Uterus (tissue), 4 donors: ENCODE results near the gene SPOCK1. TPM values are rescaled to one million over a fixed set of nuclear protein-coding genes. Genes with fewer than 3 reads are reported as not detected.

Experiments used
- DNase-seq, 2 donors: peaks; one replicate each; pipeline ENCODE4 v3.0.0-alpha.2; 2019 to 2020
- H3K27ac ChIP-seq, 2 donors: fragments of 200-600 bp; sonication (generic); 1 replicate in 1 of 2; 2 replicates in 1 of 2; pipeline ENCODE4 v1.5.1; 2016 to 2018
- H3K27me3 ChIP-seq, 2 donors: fragments of 200-600 bp; sonication (generic); one replicate each; pipeline ENCODE4 v1.5.1; 2018 to 2019; ENCODE audit warnings: control low read depth in 1 of 2
- H3K36me3 ChIP-seq, 2 donors: fragments of 200-600 bp; sonication (generic); one replicate each; pipeline ENCODE4 v1.5.1; 2019; ENCODE audit warnings: control low read depth in 1 of 2
- H3K4me1 ChIP-seq, 2 donors: fragments of 200-600 bp; sonication (generic); one replicate each; pipeline ENCODE4 v1.5.1; 2018 to 2019; ENCODE audit warnings: control low read depth in 1 of 2
- H3K4me3 ChIP-seq, 2 donors: fragments of 200-600 bp; sonication (generic); 1 replicate in 1 of 2; 2 replicates in 1 of 2; pipeline ENCODE4 v1.5.1; 2018 to 2019; ENCODE audit warnings: mild to moderate bottlenecking in 1 of 2
- H3K9me3 ChIP-seq, 2 donors: fragments of 200-600 bp; sonication (generic); one replicate each; pipeline ENCODE4 v1.5.1; 2019; ENCODE audit warnings: control low read depth in 1 of 2
- POLR2A ChIP-seq, 2 donors: fragments of 450-650 bp; IDR thresholded peaks; one replicate each; pipeline ENCODE4 v1.6.1; 2016; ENCODE audit warnings: antibody characterized with exemption in 2 of 2, mild to moderate bottlenecking in 1 of 2, moderate library complexity in 1 of 2
- intact Hi-C: fragments of 100-400 bp; cut with DNase I; formaldehyde crosslinking; loops from one replicate; pipeline ENCODE4 v1.15.1; 2023; ENCODE audit warnings: low total_unique reads
- total RNA-seq, 4 donors: library from RNA; depleted of rRNA in 3 of 4; stranded (reverse); fragments of >200 nt in 3 of 4; gene quantifications; one replicate each; pipeline versions ENCODE4 v1.1.0 to v1.2.4, GENCODE V29; 2014 to 2023
- TF ChIP-seq, protein P1 (sequence below), 4 experiments: fragments of 200-600 bp in 2 of 4; fragments of 450-650 bp in 2 of 4; sonication (generic) in 2 of 4; IDR thresholded peaks; one replicate each; pipeline ENCODE4 v1.5.1; 2016 to 2019; ENCODE audit warnings: antibody characterized with exemption in 4 of 4, mild to moderate bottlenecking in 2 of 4, moderate library complexity in 1 of 4
- donor health status: DM: yes; HTN: yes; CAD: no.

Gene SPOCK1
- total RNA-seq, 4 donors from 2014 or later = 31.8 to 131 (median 45.1) TPM

DNA sequence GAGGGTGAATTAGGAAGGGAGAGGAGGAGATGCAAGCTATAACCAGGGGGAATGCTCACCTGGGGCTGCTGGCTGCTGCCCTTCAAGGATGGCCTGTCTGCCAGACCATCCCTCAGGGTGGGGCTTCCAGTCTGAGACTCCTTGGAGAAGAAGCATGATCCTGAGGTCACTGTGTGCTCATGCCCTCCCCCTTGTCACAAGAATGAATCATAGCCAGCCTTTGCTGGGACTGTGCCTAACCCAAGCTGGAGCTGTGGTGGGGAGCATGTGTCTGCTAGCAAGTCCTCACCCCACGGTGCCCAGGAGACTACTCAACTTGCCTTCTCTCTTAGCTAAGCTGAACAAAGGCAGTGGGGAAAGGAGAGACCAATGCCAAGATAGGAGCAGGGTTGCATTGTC lies 463.6 kb downstream of the SPOCK1 start:
- intact Hi-C loops = no loop called here
- TF ChIP-seq, protein P1, sequence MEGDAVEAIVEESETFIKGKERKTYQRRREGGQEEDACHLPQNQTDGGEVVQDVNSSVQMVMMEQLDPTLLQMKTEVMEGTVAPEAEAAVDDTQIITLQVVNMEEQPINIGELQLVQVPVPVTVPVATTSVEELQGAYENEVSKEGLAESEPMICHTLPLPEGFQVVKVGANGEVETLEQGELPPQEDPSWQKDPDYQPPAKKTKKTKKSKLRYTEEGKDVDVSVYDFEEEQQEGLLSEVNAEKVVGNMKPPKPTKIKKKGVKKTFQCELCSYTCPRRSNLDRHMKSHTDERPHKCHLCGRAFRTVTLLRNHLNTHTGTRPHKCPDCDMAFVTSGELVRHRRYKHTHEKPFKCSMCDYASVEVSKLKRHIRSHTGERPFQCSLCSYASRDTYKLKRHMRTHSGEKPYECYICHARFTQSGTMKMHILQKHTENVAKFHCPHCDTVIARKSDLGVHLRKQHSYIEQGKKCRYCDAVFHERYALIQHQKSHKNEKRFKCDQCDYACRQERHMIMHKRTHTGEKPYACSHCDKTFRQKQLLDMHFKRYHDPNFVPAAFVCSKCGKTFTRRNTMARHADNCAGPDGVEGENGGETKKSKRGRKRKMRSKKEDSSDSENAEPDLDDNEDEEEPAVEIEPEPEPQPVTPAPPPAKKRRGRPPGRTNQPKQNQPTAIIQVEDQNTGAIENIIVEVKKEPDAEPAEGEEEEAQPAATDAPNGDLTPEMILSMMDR (IDR thresholded peaks at IDR 0.05) = no peak
- TF ChIP-seq POLR2A (IDR thresholded peaks at IDR 0.05) = no peak
- no peaks in the 10 kb centered on the region for H3K27me3 ChIP-seq
- H3K36me3 ChIP-seq = no peaks in the 10 kb centered on the region
- H3K4me3 ChIP-seq = no peak overlapping the region
- DNase-seq = no peak
- no peaks in the 10 kb centered on the region for H3K4me1 ChIP-seq
- H3K27ac ChIP-seq = no peak overlapping the region
- H3K9me3 ChIP-seq = no peaks in the 10 kb centered on the region

DNA sequence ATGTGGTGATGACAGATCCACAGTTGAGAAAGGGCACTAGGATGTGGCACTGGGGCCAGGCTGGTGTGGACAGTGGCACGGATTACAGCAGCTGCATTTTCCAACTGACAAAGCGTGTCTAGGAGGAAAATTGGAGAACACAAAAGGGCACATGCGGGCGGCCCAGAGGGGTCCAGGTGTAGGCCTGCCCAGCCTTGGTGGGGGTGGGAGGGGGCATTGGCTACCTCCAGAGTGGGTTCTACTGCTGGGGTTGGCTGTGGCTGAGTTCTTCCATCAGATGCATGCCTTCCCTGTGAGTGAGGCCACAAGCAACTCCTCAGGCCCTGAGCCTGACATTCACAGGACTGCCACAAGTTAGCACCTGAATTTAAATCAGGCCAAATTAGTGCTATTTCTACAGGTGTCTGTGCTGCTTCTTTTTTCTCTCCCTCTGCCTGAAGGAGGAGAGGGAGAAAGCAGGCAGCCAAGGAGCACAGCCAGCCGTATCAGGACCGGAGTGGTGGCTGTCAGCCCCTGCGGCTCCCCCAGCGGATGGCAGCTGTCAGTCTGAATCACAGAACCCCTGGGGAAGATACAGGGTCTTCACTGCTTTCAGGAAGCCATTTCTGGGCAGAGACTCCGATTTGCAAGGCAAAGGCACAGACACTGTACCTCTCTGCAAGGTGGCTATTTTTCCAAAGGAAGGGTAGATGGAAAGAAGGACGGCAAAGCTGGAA lies 464.2 kb downstream of the SPOCK1 start:
- intact Hi-C loops = no loop called here
- Histone ChIP-seq H3K36me3 (no peaks in the 10 kb centered on the region), H3K27me3 (no peaks in the 10 kb centered on the region), H3K4me1 (no peaks in the 10 kb centered on the region), H3K4me3 (no peak overlapping the region), H3K9me3 (no peaks in the 10 kb centered on the region), H3K27ac (no peak overlapping the region)
- DNase-seq = no peak
- TF ChIP-seq, protein P1 (IDR thresholded peaks at IDR 0.05) = no peak
- no peak for TF ChIP-seq POLR2A (IDR thresholded peaks at IDR 0.05)

DNA sequence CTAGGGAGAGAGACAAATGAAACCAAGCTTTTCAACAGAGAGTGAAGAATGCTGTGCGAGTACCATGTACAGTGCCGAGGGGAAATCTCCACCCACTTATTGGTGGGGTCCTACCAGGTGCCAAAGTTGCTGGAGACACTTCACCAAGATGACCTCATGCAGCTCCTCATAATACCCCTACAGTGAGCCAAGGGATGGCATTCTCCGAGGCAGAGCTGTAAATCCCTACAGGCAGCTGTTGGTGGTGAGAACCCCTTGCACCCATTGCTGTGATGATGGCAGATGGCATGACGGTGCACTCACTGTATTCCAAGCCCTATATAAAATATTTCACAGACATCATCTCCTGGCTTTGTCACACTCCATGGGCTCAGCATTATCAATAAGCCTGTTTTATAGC lies 464.9 kb downstream of the SPOCK1 start:
- Histone ChIP-seq H3K9me3 (no peaks in the 10 kb centered on the region), H3K27me3 (no peaks in the 10 kb centered on the region), H3K4me1 (no peaks in the 10 kb centered on the region), H3K36me3 (no peaks in the 10 kb centered on the region), H3K4me3 (no peak overlapping the region), H3K27ac (no peak overlapping the region)
- TF ChIP-seq, protein P1 (IDR thresholded peaks at IDR 0.05) = no peak
- no peak for TF ChIP-seq POLR2A (IDR thresholded peaks at IDR 0.05)
- no peak for DNase-seq
- intact Hi-C loops = no loop called here

DNA sequence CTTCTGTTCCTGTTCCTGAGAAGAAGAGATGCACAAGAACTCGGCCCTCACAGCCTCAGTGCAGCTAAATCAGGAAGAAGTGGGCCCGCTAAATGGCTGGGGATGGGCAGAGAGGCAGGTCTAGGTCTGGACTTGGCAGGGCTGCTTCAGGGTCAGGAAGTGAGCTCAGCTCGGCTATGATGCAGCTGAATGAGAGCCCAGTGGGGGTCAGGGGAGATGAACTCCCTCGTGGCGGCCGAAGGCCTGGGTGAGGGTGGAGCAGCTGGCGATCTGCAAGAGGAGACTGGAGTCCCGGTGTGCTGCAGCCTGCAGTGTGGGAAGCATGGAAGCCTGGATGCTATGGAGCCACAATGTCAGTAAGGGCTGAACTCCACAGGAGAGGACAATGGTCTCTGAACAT lies 466.2 kb downstream of the SPOCK1 start:
- H3K4me1 ChIP-seq = no peaks in the 10 kb centered on the region
- intact Hi-C loops = no loop called here
- no peaks in the 10 kb centered on the region for H3K36me3 ChIP-seq
- TF ChIP-seq, protein P1 (IDR thresholded peaks at IDR 0.05) = no peak
- no peak for TF ChIP-seq POLR2A (IDR thresholded peaks at IDR 0.05)
- H3K27ac ChIP-seq = no peak overlapping the region
- no peak overlapping the region for H3K4me3 ChIP-seq
- no peaks in the 10 kb centered on the region for H3K9me3 ChIP-seq
- H3K27me3 ChIP-seq = no peaks in the 10 kb centered on the region
- DNase-seq = no peak

DNA sequence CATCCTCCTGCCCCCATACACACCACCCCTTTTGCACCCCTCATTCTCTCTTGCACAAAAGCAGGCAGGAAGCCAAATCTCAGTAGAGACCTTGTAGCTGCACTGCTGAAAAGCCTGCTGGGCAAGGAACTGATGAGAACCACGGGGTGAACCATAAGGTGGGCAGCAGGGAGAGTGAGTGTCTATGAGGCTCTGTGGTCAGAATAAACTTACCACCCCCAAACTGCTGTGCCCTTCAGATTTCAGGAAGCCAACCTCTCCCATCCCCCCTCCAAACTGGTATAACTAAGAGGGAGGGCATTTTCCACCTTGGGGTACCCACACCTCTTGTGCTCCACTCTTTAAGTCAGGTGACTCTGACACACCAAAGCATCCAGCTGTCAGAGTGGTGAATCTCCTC lies 471.4 kb downstream of the SPOCK1 start:
- Histone ChIP-seq H3K27me3 (no peaks in the 10 kb centered on the region), H3K4me3 (no peak overlapping the region), H3K4me1 (no peaks in the 10 kb centered on the region), H3K36me3 (no peaks in the 10 kb centered on the region), H3K27ac (no peak overlapping the region), H3K9me3 (no peaks in the 10 kb centered on the region)
- no peak for DNase-seq
- no peak for TF ChIP-seq POLR2A (IDR thresholded peaks at IDR 0.05)
- TF ChIP-seq, protein P1 (IDR thresholded peaks at IDR 0.05) = no peak
- intact Hi-C loops = no loop called here
